Omental fat pad (tissue), 4 donors: ENCODE results near the gene CMTM3. TPM values are rescaled to one million over a fixed set of nuclear protein-coding genes. Genes with fewer than 3 reads are reported as not detected.
"Not testable (repeated sequence)": the region's sequence is repeated elsewhere in the genome, so short reads cannot be mapped to it uniquely, and the experiment has no call there.

ENCODE experiments used
- ATAC-seq: fragments of 150-250 bp; one replicate; pipeline ENCODE4 v1.9.1; 2016; ENCODE audit warnings: mild to moderate bottlenecking, moderate library complexity; ENCODE audit not compliant: low FRiP score
- DNase-seq: peaks from one replicate; pipeline ENCODE4 v3.0.0-alpha.2; 2019; ENCODE audit warnings: low spot score
- total RNA-seq, 4 donors: library from RNA; depleted of rRNA; stranded (reverse); fragments of >200 nt; gene quantifications; one replicate each; pipeline ENCODE4 v1.1.0, GENCODE V29; 2016
- TF ChIP-seq, protein P1 (sequence below), 3 donors: fragments of 450-650 bp; IDR thresholded peaks; one replicate each; pipeline ENCODE4 v1.5.1; 2016 to 2017; ENCODE audit warnings: antibody characterized with exemption in 3 of 3, mild to moderate bottlenecking in 3 of 3, moderate library complexity in 2 of 3

Gene CMTM3
- total RNA-seq, 4 donors from 2014 or later = 28.9 to 53.4 (median 43.5) TPM

DNA sequence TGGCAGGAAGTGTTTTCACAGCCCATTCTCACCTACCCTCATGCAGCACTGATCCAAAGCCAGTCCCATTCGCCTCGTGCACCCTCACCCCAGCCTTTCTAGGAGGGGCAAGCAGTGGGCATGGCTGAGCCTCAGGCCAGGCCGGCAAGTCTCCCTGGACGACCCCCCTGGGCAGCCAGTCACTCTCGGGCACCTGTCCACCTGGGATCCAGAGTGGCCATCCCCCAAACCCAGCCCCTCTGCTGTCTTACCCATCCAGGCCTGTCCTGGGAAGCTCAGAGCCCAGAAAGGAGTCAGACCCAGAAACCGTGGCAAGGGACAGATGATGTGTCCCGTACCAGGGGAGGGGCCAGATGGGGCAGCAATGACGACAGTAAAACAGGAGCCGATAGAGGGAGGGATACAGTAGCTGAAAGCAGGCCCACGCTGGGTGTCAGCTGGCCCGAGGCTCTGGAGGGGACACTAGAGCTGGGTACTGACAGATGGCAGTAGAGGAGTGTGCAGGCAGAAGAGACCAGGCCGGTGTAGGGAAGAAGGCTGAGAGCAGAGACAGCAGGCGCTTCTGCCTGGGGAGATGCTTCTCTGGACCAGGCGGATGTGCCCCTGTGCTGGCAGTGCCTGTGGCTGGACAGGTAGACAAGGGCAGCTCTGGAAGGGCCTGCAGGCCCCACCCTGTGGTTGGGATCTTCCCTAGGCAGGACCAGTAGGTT, 5.8 kb downstream of the CMTM3 start:
- DNase-seq = no peak
- no peak for ATAC-seq
- TF ChIP-seq, protein P1, sequence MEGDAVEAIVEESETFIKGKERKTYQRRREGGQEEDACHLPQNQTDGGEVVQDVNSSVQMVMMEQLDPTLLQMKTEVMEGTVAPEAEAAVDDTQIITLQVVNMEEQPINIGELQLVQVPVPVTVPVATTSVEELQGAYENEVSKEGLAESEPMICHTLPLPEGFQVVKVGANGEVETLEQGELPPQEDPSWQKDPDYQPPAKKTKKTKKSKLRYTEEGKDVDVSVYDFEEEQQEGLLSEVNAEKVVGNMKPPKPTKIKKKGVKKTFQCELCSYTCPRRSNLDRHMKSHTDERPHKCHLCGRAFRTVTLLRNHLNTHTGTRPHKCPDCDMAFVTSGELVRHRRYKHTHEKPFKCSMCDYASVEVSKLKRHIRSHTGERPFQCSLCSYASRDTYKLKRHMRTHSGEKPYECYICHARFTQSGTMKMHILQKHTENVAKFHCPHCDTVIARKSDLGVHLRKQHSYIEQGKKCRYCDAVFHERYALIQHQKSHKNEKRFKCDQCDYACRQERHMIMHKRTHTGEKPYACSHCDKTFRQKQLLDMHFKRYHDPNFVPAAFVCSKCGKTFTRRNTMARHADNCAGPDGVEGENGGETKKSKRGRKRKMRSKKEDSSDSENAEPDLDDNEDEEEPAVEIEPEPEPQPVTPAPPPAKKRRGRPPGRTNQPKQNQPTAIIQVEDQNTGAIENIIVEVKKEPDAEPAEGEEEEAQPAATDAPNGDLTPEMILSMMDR (IDR thresholded peaks at IDR 0.05) = no peak

DNA sequence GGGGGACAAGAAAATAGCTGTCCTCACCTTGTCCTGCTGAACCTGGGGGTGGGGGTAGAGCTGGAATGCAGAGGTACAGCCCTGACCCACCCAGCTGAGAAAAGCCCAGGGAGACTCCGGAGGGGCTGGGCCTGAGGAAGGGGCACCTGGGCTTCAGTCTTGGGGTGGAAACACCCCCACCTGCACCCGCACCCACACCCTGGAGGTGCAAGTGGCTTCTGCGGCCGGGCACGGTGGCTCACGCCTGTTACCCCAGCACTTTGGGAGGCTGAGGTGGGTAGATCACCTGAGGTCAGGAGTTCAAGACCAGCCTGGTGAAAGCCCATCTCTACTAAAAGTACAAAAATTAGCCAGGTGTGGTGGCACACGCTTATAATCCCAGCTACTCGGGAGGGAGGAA, 7.4 kb downstream of the CMTM3 start:
- DNase-seq, ATAC-seq: not testable (repeated sequence)

DNA sequence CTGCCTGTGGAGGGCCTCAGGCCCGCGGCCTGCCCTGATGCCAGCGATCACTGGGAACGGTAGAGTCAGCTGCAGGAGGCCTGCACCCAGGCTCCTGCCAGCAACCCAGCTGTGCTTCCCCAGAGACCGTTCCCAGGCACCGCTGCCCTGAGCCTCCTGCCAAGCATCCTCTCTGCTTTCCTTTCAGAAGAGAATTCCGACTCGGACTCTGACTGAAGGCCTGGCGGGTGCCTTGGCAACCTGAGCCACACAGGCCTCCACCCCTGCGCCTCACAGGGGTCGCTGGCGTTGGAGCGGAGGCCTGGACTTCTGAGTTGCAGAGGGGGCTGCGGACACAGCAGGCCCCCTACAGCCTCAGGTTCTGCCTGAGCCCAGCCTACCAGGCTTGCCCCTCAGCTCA, 7.9 kb downstream of the CMTM3 start:
- TF ChIP-seq, protein P1 (IDR thresholded peaks at IDR 0.05) = no peak
- no peak for ATAC-seq
- DNase-seq = no peak

GRCh38 chr16:66614161-66614802, 9.8 kb downstream of the CMTM3 start:
- TF ChIP-seq, protein P1 (IDR thresholded peaks at IDR 0.05) = no peak
- no peak for ATAC-seq
- DNase-seq = no peak

GRCh38 chr16:66616169-66616568, 11.7 kb downstream of the CMTM3 start:
- ATAC-seq (no peak), DNase-seq (no peak)
- TF ChIP-seq, protein P1 (IDR thresholded peaks at IDR 0.05) = no peak

GRCh38 chr16:66616592-66616991, 12.1 kb downstream of the CMTM3 start:
- ATAC-seq (peak; percentile 55), DNase-seq (no peak)
- TF ChIP-seq, protein P1 (IDR thresholded peaks at IDR 0.05) = no peak

DNA sequence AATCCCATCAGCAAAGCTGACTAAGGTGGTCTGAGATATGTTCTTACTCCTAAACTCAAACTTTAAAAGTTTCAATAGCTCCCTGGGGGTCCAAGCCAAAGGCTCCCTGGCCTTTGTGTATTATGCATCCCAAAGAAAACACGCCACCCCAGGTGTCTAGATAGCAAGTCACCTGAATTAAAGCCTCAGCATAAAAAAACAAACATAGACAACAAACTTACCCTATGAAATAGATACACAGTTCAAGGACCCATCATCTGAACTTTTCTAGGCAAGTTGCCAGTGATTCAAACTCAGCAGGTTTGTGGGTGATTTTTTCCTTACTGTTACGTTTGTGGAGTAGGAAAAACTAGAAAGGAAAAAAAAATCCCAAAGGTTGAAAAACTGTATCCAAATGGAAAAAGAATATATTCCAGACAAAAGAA, 12.5 kb downstream of the CMTM3 start:
- ATAC-seq = no peak
- TF ChIP-seq, protein P1 (IDR thresholded peaks at IDR 0.05) = no peak
- DNase-seq = no peak
